Neural progenitor cell (in vitro differentiated cells): ENCODE data around the gene FCSK. TPM values are rescaled to one million over a fixed set of nuclear protein-coding genes. Genes with fewer than 3 reads are reported as not detected.

Experiments used
- DNase-seq: peaks from one replicate; pipeline ENCODE4 v3.0.0-alpha.2; 2016; ENCODE audit warnings: low spot score
- H2AFZ ChIP-seq: fragments of 200-600 bp; sonication (generic); replicated peaks from 2 replicates; pipeline ENCODE4 v1.6.1; 2016; ENCODE audit warnings: antibody characterized with exemption
- H3F3A ChIP-seq: fragments of 200-600 bp; sonication (generic); 2 replicates; pipeline ENCODE4 v1.6.1; 2016; ENCODE audit warnings: antibody characterized with exemption, low read depth
- H3K27ac ChIP-seq: fragments of 200-600 bp; sonication (generic); 2 replicates; pipeline ENCODE4 v1.5.1; 2016; ENCODE audit warnings: mild to moderate bottlenecking
- H3K27me3 ChIP-seq: fragments of 200-600 bp; sonication (generic); 2 replicates; pipeline ENCODE4 v1.6.1; 2016; ENCODE audit warnings: mild to moderate bottlenecking, moderate library complexity
- H3K36me3 ChIP-seq: fragments of 200-600 bp; sonication (generic); 2 replicates; pipeline ENCODE4 v1.5.1; 2016
- H3K4me1 ChIP-seq: fragments of 200-600 bp; sonication (generic); 2 replicates; pipeline ENCODE4 v1.6.1; 2016; ENCODE audit warnings: mixed run types
- H3K4me2 ChIP-seq: fragments of 200-600 bp; sonication (generic); 2 replicates; pipeline ENCODE4 v1.6.1; 2016
- H3K4me3 ChIP-seq: fragments of 200-600 bp; sonication (generic); 2 replicates; pipeline ENCODE4 v1.5.1; 2016
- H3K79me2 ChIP-seq: fragments of 200-600 bp; sonication (generic); 2 replicates; pipeline ENCODE4 v1.6.1; 2016; ENCODE audit warnings: low read depth
- H3K9ac ChIP-seq: fragments of 200-600 bp; sonication (generic); 2 replicates; pipeline ENCODE4 v1.6.1; 2016
- H3K9me3 ChIP-seq: fragments of 200-600 bp; sonication (generic); 2 replicates; pipeline ENCODE4 v1.5.1; 2016; ENCODE audit warnings: low read depth
- H4K20me1 ChIP-seq: fragments of 200-600 bp; sonication (generic); 2 replicates; pipeline ENCODE4 v1.6.1; 2016; ENCODE audit warnings: low read depth
- H3K27ac Mint-ChIP-seq: 3 replicates; pipeline ENCODE4 v1.8.0; 2021; ENCODE audit warnings: mixed read lengths
- H3K27me3 Mint-ChIP-seq: 2 replicates; pipeline ENCODE4 v1.8.0; 2022; ENCODE audit warnings: low read depth, mild to moderate bottlenecking, inconsistent platforms, moderate library complexity, mixed read lengths; ENCODE audit not compliant: insufficient read depth
- H3K36me3 Mint-ChIP-seq: 3 replicates; pipeline ENCODE4 v1.8.0; 2021; ENCODE audit warnings: mixed read lengths
- H3K4me1 Mint-ChIP-seq: 3 replicates; pipeline ENCODE4 v1.8.0; 2021; ENCODE audit warnings: mixed read lengths
- H3K4me3 Mint-ChIP-seq: 3 replicates; pipeline ENCODE4 v1.8.0; 2021; ENCODE audit warnings: mild to moderate bottlenecking, moderate library complexity, mixed read lengths
- H3K9me3 Mint-ChIP-seq: 3 replicates; pipeline ENCODE4 v1.8.0; 2020; ENCODE audit warnings: mixed read lengths
- CTCF ChIP-seq: fragments of 200-600 bp; sonication (generic); IDR thresholded peaks from 2 replicates; pipeline ENCODE4 v1.5.1; 2017; ENCODE audit warnings: antibody characterized with exemption, mild to moderate bottlenecking
- EZH2 ChIP-seq: fragments of 200-600 bp; sonication (generic); IDR thresholded peaks from 2 replicates; pipeline ENCODE4 v1.6.1; 2017; ENCODE audit warnings: antibody characterized with exemption, mild to moderate bottlenecking, moderate library complexity
- EZH2phosphoT487 ChIP-seq: fragments of 200-600 bp; sonication (generic); IDR thresholded peaks from 2 replicates; pipeline ENCODE4 v1.6.1; 2017; ENCODE audit warnings: antibody characterized with exemption
- total RNA-seq: library from RNA; depleted of rRNA; stranded (reverse); fragments of >200 nt; gene quantifications from 2 replicates; pipeline ENCODE4 v1.2.3, GENCODE V29; 2015; ENCODE audit warnings: low replicate concordance

Gene FCSK
- total RNA-seq, 1 donor from 2014 or later: 11.0 TPM

- no peaks in the 10 kb centered on the region for H3K36me3 ChIP-seq
- H3K4me1 Mint-ChIP-seq: peaks cover 25% of the 10 kb centered on the region
- peaks cover 13% of the 10 kb centered on the region for H3K27me3 Mint-ChIP-seq
- peak overlapping the region; percentile 81 for H2AFZ ChIP-seq
- no peak overlapping the region for H3K27ac ChIP-seq
- H3K4me1 ChIP-seq: peaks cover 27% of the 10 kb centered on the region
- H3K79me2 ChIP-seq: peaks cover 34% of the 10 kb centered on the region
- H3K9me3 Mint-ChIP-seq: no peaks in the 10 kb centered on the region
- H3K4me3 Mint-ChIP-seq: peak overlapping the region; percentile 93
- H3K4me2 ChIP-seq: peak overlapping the region; percentile 84
- DNase-seq: no peak
- H3K4me3 ChIP-seq: peak overlapping the region; percentile 79
- H3K36me3 Mint-ChIP-seq: no peaks in the 10 kb centered on the region
- peaks cover 27% of the 10 kb centered on the region for H4K20me1 ChIP-seq
- TF ChIP-seq CTCF (no peak), EZH2phosphoT487 (no peak), EZH2 (no peak)
- peaks cover 18% of the 10 kb centered on the region for H3F3A ChIP-seq
- peak overlapping the region; percentile 25 for H3K27ac Mint-ChIP-seq
- no peaks in the 10 kb centered on the region for H3K9me3 ChIP-seq
- peak overlapping the region; percentile 49 for H3K9ac ChIP-seq
- H3K27me3 ChIP-seq: no peaks in the 10 kb centered on the region
These were observed 14.2 kb upstream of the FCSK start for GRCh38 chr16:70440009-70440692.

DNA sequence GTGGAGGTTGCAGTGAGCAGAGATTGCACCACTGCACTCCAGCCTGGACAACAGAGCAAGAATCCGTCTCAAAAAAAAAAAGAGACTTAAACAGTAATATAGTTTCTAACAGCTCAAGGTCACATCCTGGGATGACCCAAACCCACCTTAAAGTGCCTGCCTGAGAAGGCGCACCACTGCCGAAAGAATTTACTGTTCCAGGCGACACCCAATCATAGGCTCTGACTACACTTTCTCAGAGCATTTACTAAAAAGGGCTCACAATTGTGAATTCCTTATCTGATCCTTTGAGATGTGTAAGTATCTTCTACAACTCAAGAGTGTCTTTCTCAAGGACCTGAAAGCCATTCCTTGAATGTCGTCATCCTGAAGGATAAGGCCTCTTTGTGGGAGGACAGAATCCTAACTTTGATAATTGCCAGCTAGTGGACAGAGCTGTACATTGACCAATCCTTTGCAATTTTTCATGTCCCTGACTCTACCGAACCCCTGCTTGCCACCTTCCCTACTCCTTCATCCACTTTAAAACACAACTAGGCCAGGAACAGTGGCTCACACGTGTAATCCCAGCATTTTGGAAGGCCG, 12.9 kb upstream of the FCSK start:
- no peak overlapping the region for H3K27ac Mint-ChIP-seq
- no peak overlapping the region for H3K4me2 ChIP-seq

GRCh38 chr16:70442344-70442743, 12.1 kb upstream of the FCSK start:
- Histone ChIP-seq H2AFZ (no peak overlapping the region), H3K9ac (no peak overlapping the region), H3K27me3 (no peaks in the 10 kb centered on the region), H3K4me3 (no peak overlapping the region), H4K20me1 (peaks cover 10% of the 10 kb centered on the region), H3K4me1 (peaks cover 17% of the 10 kb centered on the region), H3K9me3 (no peaks in the 10 kb centered on the region), H3F3A (peaks cover 10% of the 10 kb centered on the region), H3K4me2 (no peak overlapping the region), H3K36me3 (no peaks in the 10 kb centered on the region), H3K27ac (no peak overlapping the region), H3K79me2 (peaks cover 12% of the 10 kb centered on the region)
- Mint-ChIP-seq H3K9me3 (no peaks in the 10 kb centered on the region), H3K27me3 (peaks cover 13% of the 10 kb centered on the region), H3K4me1 (peaks cover 14% of the 10 kb centered on the region), H3K27ac (no peak overlapping the region), H3K36me3 (no peaks in the 10 kb centered on the region), H3K4me3 (no peak overlapping the region)
- DNase-seq: no peak
- TF ChIP-seq EZH2: no peak
- TF ChIP-seq EZH2phosphoT487: no peak
- TF ChIP-seq CTCF: no peak

More for the DNA sequence above, 12.9 kb upstream of the FCSK start:
- Histone ChIP-seq H2AFZ (no peak overlapping the region), H3K79me2 (peaks cover 20% of the 10 kb centered on the region), H3K4me3 (no peak overlapping the region), H3K36me3 (no peaks in the 10 kb centered on the region), H3F3A (peaks cover 16% of the 10 kb centered on the region), H3K27me3 (no peaks in the 10 kb centered on the region), H3K9ac (no peak overlapping the region), H3K4me1 (peaks cover 25% of the 10 kb centered on the region), H3K9me3 (no peaks in the 10 kb centered on the region), H3K27ac (no peak overlapping the region), H4K20me1 (peaks cover 19% of the 10 kb centered on the region)
- TF ChIP-seq CTCF: no peak
- TF ChIP-seq EZH2phosphoT487: no peak
- no peak for TF ChIP-seq EZH2
- Mint-ChIP-seq H3K4me3 (peak overlapping the region; percentile 57), H3K27me3 (peaks cover 13% of the 10 kb centered on the region), H3K4me1 (peaks cover 23% of the 10 kb centered on the region), H3K9me3 (no peaks in the 10 kb centered on the region), H3K36me3 (no peaks in the 10 kb centered on the region)
- DNase-seq: no peak
